Measurements from ENCODE around the gene TBATA.

TBATA gene

GRCh38 chr10:70722820-70723424 lies 62.3 kb downstream of the TBATA start:
- Histone ChIP-seq H3K9ac (ENCODE audit: low read depth, low read length) (no peak overlapping the region), H3K36me3 (ENCODE audit: control insufficient read depth, insufficient read depth, low read length) (no peaks in the 10 kb centered on the region), H3K4me1 (ENCODE audit: control insufficient read depth, insufficient read depth, low read length) (no peaks in the 10 kb centered on the region)

More at GRCh38 chr10:70722820-70723424, 62.3 kb downstream of the TBATA start:
- Histone ChIP-seq H3K9me3 (ENCODE audit: control insufficient read depth, insufficient read depth, low read length) (no peaks in the 10 kb centered on the region), H3K4me3 (ENCODE audit: low read depth, low read length) (no peak overlapping the region), H3K27me3 (ENCODE audit: control insufficient read depth, insufficient read depth, low read length) (no peaks in the 10 kb centered on the region), H3K27ac (ENCODE audit: low read depth, low read length) (no peak overlapping the region)

Measured in HUES48 (cell line).